Amniotic epithelial cell (primary cell): ENCODE measurements around the gene KAZALD1.

Source experiments
- DNase-seq: peaks from one replicate; pipeline ENCODE4 v3.0.0-alpha.2; 2010; ENCODE audit warnings: low read depth

KAZALD1 gene, protein sequence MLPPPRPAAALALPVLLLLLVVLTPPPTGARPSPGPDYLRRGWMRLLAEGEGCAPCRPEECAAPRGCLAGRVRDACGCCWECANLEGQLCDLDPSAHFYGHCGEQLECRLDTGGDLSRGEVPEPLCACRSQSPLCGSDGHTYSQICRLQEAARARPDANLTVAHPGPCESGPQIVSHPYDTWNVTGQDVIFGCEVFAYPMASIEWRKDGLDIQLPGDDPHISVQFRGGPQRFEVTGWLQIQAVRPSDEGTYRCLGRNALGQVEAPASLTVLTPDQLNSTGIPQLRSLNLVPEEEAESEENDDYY

DNA sequence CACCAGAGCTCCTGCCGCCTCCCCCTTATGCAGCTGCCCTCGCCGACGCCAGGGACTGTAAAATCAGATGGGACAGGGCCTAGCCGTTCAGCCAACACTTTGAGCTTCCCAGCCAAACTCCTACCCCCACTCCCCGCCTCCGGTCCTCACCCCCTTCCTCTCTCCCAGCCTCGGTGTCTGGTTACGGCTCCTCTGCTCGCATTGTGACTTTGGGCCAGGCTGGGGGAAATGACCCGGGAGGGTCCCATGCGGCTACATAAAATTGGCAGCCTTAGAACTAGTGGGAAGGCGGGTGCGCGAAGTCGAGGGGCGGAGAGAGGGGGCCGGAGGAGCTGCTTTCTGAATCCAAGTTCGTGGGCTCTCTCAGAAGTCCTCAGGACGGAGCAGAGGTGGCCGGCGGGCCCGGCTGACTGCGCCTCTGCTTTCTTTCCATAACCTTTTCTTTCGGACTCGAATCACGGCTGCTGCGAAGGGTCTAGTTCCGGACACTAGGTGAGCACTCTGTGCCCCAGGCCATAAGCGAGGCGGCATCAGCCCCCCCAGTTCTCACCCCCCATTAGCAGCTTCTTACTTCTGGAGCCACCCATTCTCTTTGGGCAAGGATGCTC, at the start of gene KAZALD1:
KAZALD1 (plus strand) TSS at position 366 of the 608 bp plus-strand sequence. CDS start 604 bp downstream, outside the sequence.
- DNase-seq: no peak

DNA sequence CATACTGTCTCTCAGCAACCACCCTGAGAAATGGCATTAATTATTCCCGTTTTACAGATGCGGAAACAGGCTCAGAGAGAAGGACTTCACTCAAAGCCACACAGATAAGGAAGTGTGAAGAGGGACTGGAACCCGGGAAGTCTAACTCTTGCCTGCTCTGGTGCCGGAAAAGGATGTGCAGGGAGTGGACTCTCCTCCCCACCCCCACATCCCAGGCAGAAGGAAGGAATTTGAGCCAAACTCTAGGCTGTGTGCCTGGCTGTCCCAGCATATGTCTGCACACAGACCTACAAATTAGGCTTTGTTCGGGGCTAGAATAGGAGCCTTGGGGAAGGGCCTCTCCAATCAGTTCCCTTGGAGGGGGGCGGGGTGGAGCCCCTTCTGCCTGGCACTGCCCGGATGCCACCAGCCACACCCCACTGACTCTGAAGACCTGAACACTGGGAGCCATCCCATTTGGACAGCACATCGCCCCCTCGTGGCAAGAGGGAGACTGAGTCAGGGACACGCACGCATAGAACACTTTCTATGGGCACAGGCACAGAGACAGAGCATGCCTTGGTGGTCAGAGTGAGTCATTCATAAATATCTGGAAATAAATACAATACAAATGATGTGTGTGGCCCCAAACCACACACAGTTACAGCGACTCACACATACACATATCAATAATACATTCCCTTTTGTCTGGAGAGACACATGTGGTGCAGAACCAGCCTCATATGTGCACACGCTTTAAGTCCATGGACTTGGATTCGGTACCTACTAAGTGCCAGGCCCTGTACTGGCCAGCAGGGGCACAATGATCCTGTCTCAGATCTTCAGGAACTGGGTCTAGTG, 49.0 kb upstream of the KAZALD1 start:
- peak; percentile 85 for DNase-seq

DNA sequence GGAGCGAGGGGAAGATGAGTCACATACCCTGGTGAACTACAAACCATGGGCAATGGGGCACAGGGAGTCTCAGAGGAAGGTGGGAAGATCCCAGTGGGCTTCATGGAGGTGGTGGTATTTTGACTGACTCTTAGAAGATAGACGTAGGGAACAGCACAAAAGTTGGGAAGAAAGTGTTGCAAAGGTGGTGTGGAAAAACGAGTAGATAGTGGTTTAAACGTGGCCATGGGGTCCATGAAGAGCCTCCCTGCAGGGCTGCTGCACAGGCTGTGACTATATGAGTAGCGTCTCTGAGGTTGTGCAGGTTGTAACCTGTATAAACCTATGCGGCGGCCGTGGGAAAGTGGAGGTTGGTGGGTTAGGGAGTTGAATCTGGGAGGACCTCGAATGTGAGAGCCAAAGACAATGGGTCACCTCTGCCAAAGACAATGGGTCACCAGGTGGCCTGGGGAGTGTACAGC, 48.4 kb upstream of the KAZALD1 start:
- no peak for DNase-seq

DNA sequence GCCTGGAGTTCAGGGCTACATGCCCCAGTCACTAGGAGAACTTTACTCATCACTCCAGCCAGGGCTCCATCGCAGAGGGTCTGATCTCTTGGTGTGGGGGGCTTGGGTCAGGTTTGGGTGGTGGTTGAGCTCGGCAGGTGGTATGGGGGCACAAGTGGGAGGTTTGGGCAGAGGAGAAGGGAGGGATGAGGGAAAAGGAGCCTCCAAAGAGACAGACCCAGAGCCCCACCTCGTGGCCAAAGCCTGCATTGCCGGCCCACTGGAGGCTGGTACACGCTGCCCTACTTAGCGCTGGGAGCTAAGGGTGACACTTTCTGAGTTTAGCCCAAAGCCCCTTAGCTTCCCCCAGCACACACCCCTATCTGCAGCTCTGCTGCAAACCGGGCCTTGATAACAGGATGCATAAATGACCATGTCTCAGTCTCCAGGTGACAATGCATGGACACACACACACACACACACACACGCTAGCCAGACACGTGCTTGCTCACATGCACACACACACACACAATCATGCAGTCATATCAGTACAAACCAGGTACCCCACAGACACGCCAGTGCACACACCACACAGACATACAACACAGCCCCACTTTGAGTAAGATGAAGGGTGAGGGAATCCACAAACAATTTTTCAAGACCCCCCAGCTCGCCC, 47.4 kb upstream of the KAZALD1 start:
- DNase-seq: peak; percentile 50

DNA sequence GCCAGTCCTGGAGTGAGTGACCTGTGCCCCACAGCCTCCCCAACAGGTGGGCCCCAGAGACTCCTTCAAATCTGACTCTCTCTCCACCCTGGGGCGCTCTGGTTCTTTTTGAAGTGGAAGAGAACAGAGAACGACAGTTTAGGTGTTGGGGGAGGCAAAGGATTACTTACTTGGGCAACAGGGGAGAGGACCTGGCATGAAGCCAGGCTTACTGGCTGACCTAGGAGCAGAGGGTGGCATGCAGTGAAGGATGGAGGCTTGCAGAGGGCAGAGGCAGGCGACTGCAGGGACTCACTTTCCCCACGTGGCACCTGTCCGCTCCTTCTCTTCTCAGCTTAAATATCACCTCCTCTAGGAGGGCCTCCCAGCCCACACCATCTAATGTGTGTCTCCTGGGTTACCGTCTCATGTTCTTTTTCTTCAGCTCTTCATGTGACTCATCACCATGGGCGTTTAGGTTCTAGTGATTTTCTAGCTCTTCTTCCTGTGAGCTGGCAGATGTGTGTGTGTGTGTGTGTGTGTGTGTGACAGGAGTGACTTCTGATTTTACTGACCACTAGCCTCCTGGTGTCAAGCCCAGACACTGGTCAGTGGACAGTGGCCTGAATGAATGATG, 46.7 kb upstream of the KAZALD1 start:
- DNase-seq: peak; percentile 93

DNA sequence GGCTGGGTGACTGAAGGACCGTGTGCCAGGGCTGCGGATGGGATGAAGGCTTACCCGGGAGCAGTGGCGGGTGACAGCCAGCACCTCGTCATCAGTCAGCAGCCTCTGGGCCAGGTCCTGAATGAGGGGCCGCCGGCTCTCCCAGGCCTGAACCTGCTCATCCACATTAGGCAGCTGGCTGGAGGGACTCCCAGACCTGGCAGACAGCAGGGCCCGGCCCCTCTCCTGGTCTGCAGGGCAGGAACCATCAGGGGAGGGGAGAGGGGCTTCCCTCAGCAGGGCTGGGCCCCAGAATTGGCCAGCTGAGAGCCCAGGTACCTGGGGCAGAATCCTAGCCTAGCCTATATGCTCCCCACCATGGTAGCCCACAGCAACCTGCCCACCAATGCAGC, 46.2 kb upstream of the KAZALD1 start:
- no peak for DNase-seq

DNA sequence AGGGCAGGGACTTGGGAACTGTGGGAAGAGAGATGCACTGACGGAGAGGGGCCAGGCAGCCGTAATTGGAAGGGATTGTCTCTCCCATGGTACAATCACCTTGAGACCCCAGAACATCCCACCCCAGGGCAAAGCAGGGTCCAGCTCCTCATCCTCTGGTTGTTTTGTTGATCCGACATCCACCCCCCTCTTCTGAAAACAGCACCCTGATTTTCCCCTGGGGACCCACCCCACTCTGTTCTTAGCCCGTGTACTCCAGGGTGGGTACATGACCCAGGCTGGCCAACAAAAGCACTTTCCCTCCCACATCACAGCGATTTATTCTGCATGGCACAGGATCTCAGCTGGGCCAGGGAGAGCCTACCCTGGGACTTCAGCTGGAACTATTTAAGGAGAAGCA, 45.0 kb upstream of the KAZALD1 start:
- DNase-seq: no peak

DNA sequence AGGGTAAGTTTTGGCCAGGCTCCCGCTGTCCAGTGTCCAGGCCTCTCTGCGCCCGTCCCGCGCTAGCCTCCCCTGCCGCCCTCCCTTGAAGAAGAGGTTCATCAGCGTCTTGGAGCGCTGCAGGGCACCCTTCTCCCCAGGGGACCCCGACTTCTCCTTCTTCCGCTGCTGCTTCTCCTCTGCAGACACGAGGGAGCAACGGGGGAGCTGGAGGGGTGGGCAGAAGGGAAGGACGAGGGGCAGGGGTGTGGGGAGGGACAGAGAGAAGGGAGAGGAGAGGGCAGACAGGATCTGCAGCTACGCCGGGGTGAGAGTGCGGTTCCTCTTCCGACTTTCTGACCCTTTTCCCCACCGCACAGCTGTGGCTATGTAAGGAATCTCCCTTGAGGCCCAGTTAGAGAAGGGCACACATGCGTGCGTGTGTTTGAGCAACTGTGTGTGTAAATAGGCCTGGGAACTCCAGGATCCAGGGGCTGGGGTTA, 43.6 kb upstream of the KAZALD1 start:
- DNase-seq: peak; percentile 21

DNA sequence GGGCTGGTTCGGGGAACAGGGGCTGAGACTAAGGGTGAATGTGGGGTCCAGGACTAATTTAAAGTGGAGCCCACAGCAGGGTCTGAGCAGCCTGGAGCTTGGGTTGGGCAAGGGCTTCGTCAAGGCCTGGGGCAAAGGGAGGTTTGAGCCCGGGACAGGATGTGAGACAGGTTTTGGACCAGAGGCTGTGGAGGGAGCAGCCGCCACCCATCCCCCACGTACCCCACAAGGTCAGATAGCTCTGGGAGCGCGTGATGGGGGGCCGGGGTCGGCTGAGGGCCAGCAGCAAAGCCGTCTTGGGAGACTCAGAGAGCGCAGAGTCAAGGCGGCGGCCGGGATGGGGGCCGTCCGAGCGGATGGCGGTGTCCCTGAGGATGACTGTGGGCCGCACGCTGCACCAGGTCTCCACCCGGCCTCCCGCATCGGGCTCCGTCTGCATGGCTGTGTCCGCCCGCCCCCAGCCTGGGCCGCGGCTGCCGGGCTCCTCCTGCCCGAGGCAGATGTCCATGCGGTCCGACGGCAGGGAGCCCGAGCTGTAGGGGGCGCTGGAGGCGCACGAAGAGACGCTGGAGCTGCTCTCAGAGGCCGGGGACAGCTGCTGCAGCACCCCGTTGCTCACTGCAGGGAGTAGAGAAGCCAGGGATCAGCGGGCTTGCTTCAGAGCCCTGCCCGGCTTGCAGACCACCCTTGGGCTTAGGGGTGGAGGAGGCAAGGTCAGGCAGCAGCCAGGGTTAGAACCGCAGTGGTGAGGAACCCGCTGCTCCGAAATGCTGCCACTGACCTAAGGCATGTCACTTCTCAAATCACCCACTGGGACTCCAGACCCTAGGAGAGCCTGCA, 43.0 kb upstream of the KAZALD1 start:
- DNase-seq: peak; percentile 69

DNA sequence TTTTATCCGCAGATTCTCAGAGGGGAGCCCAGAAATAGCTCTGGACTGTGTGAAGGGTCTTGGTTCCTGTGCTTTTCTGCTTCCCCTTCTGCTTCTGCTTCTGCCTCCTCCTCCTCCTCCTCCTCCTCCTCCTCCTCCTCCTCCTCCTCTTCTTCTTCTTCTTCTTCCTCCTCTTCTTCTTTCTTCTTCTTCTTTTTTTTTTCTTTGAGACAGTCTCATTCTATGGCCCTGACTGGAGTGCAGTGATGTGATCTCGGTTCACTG, 42.4 kb upstream of the KAZALD1 start:
- no peak for DNase-seq

DNA sequence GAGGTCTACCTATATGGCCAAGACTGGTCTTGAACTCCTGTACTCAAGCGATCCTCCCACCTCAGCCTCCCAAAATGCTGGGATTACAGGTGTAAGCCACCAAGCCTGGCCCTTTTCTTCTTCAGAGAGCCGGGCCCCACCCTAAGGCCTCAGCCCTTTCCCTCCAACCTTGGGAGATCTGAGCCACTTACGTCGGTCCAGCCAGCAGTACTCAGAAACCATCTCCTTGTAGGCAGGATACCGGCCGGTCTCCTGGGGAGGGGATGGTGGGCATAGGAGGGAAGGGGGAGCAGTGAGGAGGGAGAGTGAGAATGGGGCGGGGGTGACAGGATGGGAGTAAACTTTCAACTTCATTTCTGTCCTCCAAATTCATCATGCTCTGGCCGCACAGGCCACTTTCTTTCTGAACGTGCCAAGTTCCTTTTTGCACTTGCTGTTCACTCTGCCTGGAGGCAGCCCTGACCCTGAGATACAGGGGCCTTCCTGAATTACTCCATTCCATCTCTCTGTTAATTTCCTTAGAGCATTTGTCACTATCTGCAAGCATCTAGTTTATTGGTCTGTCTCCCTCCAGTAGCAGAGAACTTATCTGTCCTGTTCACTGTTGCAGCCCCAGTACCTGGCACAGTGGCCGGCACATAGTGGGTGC, 41.2 kb upstream of the KAZALD1 start:
- DNase-seq: no peak

DNA sequence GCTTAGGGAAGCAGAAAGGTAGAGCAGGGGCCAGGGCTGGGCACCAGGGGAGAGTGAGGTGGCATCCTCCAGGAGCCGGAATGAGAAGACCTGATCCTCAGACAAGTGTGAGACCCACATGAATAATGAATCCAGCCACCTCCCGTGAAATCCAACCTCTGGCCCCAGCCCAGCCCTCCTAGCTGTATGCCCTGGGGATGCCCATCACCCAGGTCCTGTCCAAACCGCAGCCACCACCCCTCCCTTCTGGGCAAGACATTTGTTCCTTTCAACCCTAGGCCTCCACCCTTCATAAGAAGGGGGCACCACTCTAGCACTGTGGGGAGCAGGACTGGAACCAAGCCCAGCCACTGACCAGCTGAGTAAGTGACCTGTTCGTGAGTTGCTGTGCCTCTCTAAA, 40.5 kb upstream of the KAZALD1 start:
- DNase-seq: no peak

DNA sequence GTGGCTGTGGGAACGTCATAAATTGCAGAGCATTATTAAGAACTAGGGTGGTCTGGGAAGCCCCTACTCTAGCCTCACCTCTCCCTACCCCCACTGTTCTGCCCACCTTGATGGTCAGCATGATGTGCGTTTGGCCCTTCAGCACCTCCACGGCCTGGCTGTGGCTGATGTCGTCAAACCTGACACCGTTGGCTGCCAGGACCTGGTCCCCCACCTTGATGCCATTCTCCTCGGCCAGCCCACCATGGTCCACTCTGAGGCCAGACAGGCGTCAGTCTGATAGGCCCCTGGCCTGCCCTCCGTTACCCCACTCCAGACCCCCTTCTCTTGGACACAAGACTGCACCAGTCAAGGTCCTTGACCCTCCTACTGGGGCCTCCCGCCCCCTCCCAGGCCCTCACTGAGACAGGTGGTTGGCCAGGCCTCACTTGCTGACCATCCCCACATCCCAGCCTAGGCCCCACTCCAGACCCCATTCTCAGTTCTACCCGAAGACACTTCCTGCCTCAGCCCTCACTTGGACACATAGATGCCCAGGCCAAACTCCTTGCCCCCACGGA, 40.0 kb upstream of the KAZALD1 start:
- DNase-seq: no peak

DNA sequence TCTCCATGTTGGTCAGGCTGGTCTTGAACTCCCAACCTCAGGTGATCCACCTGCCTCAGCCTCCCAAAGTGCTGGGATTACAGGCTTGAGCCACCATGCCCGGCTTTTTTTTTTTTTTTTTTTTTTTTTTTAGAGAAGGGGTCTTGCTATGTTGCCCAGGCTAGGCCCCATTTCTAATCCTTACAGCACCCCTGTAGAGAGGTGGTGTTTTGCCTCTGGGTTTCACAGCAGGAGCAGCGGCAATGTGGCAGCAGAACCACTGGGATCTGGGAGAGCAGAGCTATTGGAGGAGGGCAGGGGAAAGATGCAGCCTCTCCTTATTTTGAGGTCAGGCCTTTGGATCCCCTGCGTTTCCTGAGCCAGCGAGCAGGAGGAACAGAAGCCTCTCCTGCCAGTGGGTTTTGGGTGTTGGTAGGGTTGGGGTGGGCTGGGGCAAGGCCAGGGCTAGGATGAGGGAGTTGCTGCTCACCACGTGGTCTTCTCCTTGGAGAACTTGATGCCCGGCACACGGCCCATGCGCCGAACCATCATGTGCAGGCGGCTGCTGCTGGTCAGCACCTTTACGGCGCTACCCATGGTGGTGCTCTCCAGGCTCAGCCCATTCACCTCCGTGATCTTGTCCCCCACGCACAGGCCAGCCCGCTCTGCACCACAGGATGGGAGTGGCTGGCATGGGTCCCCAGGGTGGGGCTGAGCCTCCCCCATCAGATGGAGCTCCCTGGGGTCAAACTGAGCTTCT, 38.7 kb upstream of the KAZALD1 start:
- no peak for DNase-seq

DNA sequence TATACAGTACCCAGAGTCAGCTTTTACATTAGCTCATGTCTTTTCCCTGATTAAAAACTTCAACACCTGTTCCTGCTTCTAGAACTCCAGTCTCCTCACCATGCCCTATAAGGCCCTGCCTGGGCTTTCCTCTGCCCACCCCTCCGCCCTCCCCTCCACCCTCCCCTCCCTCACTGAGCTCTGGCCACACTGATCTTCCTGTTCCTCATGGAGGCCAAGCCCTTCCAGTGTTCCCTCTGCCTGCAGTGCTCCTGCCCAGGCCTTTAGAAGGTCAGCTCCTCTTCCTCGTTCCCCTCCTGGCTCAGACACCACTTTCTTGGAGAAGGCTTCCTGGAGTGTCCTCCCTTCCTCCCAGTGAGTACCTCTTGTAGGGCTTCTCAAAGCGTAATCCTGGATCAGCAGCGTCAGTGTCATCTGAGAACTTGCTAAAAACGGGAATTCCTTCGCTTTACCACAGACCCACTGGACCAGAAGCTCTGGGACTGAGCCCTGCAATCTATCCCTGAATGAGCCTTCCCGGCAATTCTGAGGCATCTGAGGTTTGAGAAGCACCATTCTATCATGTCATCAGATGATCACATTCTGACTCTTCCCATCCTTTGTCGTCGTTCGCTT, 34.6 kb upstream of the KAZALD1 start:
- peak; percentile 35 for DNase-seq

DNA sequence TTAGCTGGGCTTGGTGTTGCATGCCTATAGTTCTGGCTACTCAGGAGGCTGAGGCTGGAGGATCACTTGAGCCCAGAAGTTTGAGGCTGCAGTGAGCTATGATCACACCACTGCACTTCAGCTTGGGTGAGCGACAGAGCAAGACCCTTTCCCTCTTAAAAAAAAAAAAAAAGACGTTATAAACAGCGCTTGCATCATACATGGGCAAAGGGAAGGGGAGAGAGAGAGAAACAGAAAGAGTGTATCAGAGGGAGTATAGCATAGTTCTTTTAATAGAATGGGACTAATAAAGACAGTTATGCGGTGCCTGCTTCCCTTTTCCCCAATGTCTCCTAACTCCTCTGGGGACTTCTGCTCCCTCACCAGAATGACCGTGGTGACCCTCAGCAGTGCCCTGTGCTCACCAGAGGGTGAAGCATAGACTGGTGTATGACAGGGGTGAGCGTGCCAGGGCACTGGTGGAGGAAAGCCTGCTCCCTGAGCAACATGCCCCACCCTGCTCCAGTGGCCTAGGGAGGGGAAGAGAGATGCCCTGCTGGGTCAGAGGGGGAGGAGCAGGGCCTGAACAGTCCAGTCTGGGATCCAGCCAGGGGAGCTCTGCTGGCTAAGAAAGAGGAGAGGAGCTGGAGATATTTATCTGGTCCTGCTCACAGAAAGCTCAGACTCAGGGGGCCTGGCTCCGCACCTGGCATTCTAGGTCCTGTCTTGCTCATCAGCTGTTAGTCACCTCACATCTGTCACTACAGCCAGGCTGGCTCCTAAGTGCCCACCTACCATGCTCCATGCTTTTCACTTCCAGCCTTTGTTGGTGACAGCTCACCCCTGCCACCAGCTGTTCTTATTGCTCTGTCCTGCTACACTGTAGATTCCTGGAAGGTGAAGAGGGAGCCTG, 33.1 kb upstream of the KAZALD1 start:
- DNase-seq: no peak

DNA sequence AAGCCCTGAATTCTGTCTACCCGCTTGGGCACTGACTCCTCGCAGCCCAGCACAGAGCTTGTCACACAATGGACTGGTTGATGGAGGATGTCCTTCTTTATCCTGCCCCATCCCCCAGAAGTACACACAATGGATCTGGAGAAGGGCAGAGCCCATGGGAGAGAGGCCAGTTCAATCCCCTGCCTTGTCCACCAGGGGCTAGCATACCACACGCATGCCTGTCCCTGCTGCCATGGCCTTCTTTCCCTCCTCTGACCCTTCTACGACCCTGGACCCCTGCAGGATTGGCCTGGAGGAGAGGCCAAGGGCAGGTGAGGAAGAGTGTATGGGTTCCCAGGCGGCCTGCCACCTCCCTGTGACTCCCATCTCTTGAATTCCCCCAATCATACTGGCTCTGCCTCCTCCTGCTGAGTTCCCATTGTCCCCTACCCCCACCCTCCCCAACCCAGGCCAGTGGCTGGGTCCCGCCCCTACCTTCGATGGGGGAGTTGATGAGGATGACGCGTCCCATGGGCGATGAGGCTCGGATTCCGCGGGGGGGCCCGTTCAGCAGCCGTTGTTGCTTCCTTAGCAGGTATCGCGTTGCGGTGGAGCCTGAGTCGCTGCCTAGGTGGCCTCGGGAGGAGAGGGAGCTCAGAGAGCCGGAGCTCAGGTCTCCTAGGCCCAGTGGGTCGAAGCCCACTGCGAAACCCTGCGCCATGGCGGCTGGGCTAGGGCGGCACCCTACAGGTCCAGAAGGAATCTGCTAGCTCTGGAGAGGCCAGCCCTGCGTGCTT, 32.1 kb upstream of the KAZALD1 start:
- no peak for DNase-seq
